K562 (cell line): ENCODE data around the gene ZRANB3. TPM values are rescaled to one million over a fixed set of nuclear protein-coding genes. Genes with fewer than 3 reads are reported as not detected.
"Not testable (repeated sequence)": the region's sequence is repeated elsewhere in the genome, so short reads cannot be mapped to it uniquely, and the experiment has no call there.

ENCODE experiments used
- ATAC-seq: fragments of 200-7000 bp; cut with Tn5 transposase; 3 replicates; pipeline ENCODE4 v1.9.1; 2020; ENCODE audit warnings: moderate library complexity
- BruUV-seq: library from RNA; stranded (reverse); fragments of 400-500 nt; replicated peaks from 2 replicates; lab custom pipeline; 2021; lab: Mats Ljungman, UMichigan
- CTCF ChIA-PET: fragments of 300-600 bp; formaldehyde crosslinking; extraction: SDS; loops from one replicate; lab custom pipeline; 2021; ENCODE audit warnings: low intra/inter-chr PET ratio; lab: Yijun Ruan, JAX
- POLR2A ChIA-PET: fragments of 300-600, 350-650 bp; sonication (Branson Sonifier 250); formaldehyde crosslinking; extraction: SDS; loops from one replicate; lab custom pipeline; 2021; ENCODE audit warnings: antibody characterized with exemption, inconsistent platforms; lab: Yijun Ruan, JAX
- DNase-seq, 4 experiments: peaks; one replicate each; pipeline versions ENCODE4 v3.0.0 to v3.0.0-alpha.2; 2011 to 2018; ENCODE audit warnings: low spot score in 3 of 4, mixed read lengths in 3 of 4; ENCODE audit errors: extremely low read depth in 1 of 4
- FAIRE-seq: peaks from 2 replicates; lab custom pipeline; 2011; peaks lifted over from hg19 to GRCh38; lab: Jason Lieb, UNC
- H2AFZ ChIP-seq: 2 replicates; pipeline ENCODE4 v1.6.0; 2011; ENCODE audit warnings: low read depth, low read length, control low read depth, inconsistent platforms
- H3K27ac ChIP-seq: fragments of 200-600 bp; 3 replicates; pipeline ENCODE4 v1.8.0; 2011; ENCODE audit warnings: low read depth, mild to moderate bottlenecking, control low read depth, inconsistent platforms, low read length, moderate library complexity, mixed read lengths; ENCODE audit errors: extremely low read depth
- H3K27me3 ChIP-seq, 2 experiments: fragments of 300-600 bp in 1 of 2; 2 replicates in 1 of 2; 3 replicates in 1 of 2; pipeline versions ENCODE4 v1.6.0 to v1.8.0; 2011; ENCODE audit warnings: inconsistent platforms in 2 of 2, low read length in 2 of 2, mild to moderate bottlenecking in 1 of 2, mixed read lengths in 1 of 2, moderate library complexity in 1 of 2; ENCODE audit not compliant: control insufficient read depth in 2 of 2, insufficient read depth in 2 of 2
- H3K36me3 ChIP-seq: fragments of 300-600 bp; 3 replicates; pipeline ENCODE4 v1.8.0; 2011; ENCODE audit warnings: mild to moderate bottlenecking, low read length, inconsistent platforms; ENCODE audit not compliant: control insufficient read depth, insufficient read depth
- H3K4me1 ChIP-seq, 2 experiments: fragments of 200-600 bp in 1 of 2; replicated peaks in 1 of 2; 2 replicates in 1 of 2; 3 replicates in 1 of 2; pipeline versions ENCODE4 v1.5.1 to v1.8.0; 2011; ENCODE audit warnings: inconsistent platforms in 2 of 2, low read length in 2 of 2, mild to moderate bottlenecking in 1 of 2, mixed read lengths in 1 of 2, moderate library complexity in 1 of 2; ENCODE audit not compliant: control insufficient read depth in 2 of 2, insufficient read depth in 2 of 2
- H3K4me2 ChIP-seq: 2 replicates; pipeline ENCODE4 v1.6.1; 2011; ENCODE audit warnings: low read length, control low read depth, inconsistent platforms, mixed read lengths; ENCODE audit not compliant: insufficient read depth
- H3K4me3 ChIP-seq: fragments of 200-600 bp; sonication (generic), shearing (Covaris generic); 2 replicates; pipeline ENCODE4 v1.5.1; 2016; ENCODE audit warnings: control low read depth, inconsistent platforms
- H3K79me2 ChIP-seq: fragments of 200-600 bp; 3 replicates; pipeline ENCODE4 v1.8.0; 2011; ENCODE audit warnings: low read length, inconsistent platforms; ENCODE audit not compliant: control insufficient read depth, insufficient read depth
- H3K9ac ChIP-seq, 2 experiments: 2 replicates each; pipeline versions ENCODE4 v1.6.0 to v1.6.1; 2011; ENCODE audit warnings: low read depth in 2 of 2, low read length in 2 of 2, control low read depth in 1 of 2, inconsistent platforms in 1 of 2, mild to moderate bottlenecking in 1 of 2, mixed read lengths in 1 of 2; ENCODE audit not compliant: insufficient read depth in 1 of 2
- H3K9me1 ChIP-seq: one replicate; pipeline ENCODE4 v1.6.0; 2011; ENCODE audit warnings: inconsistent platforms, mild to moderate bottlenecking, low read length, moderate library complexity; ENCODE audit not compliant: control insufficient read depth, insufficient read depth
- H3K9me3 ChIP-seq: replicated peaks from 2 replicates; pipeline ENCODE4 v1.5.1; 2011; ENCODE audit warnings: low read depth, low read length, inconsistent platforms; ENCODE audit not compliant: control insufficient read depth, insufficient read depth
- H4K20me1 ChIP-seq: replicated peaks from 2 replicates; pipeline ENCODE4 v1.6.1; 2011; ENCODE audit warnings: low read length, inconsistent platforms, mixed read lengths; ENCODE audit not compliant: control insufficient read depth, insufficient read depth
- CBX1 ChIP-seq: sonication (generic); IDR thresholded peaks from 2 replicates; pipeline ENCODE4 v1.6.1; 2016; ENCODE audit warnings: antibody characterized with exemption, low read depth, mild to moderate bottlenecking
- CBX5 ChIP-seq: IDR thresholded peaks from 2 replicates; pipeline ENCODE4 v1.6.1; 2014; ENCODE audit warnings: low read depth, borderline replicate concordance
- CEBPZ ChIP-seq: fragments of 150-350 bp; IDR thresholded peaks from 2 replicates; pipeline ENCODE4 v1.6.1; 2014; ENCODE audit warnings: low read depth, mild to moderate bottlenecking, low read length, borderline replicate concordance
- TRIM28 ChIP-seq: fragments of 450-650 bp; IDR thresholded peaks from 2 replicates; pipeline ENCODE4 v1.6.1; 2017
- ZFP36 ChIP-seq: fragments of 150-350 bp; IDR thresholded peaks from 2 replicates; pipeline ENCODE4 v1.6.1; 2018; ENCODE audit warnings: low read length, low read depth; ENCODE audit not compliant: partially characterized antibody
- ZNF280A ChIP-seq: fragments of 450-650 bp; IDR thresholded peaks from 2 replicates; pipeline ENCODE4 v1.6.1; 2018; ENCODE audit warnings: mild to moderate bottlenecking, low read depth; ENCODE audit not compliant: partially characterized antibody
- WGBS: fragments of 100-300 bp; shearing (Covaris generic); methylation state at CpG from one replicate; pipeline ENCODE4 v1.1.6; 2016; ENCODE audit warnings: low coverage, mixed read lengths; ENCODE audit not compliant: insufficient coverage; ENCODE audit errors: missing lambda C conversion rate; 5-methylcytosine and 5-hydroxymethylcytosine counted together
- in situ Hi-C: fragments of 300-500 bp; cut with MboI; formaldehyde crosslinking; loops from 4 replicates; pipeline ENCODE4 v1.15.0; 2018; ENCODE audit warnings: inconsistent platforms, mixed read lengths
- intact Hi-C: fragments of 100-400 bp; cut with micrococcal nuclease; formaldehyde crosslinking; loops from 2 replicates; pipeline ENCODE4 v1.14.2; 2022
- polyA plus RNA-seq, 8 experiments: library from polyadenylated mRNA; depleted of rRNA in 4 of 8; stranded (reverse) in 5 of 8; unstranded in 3 of 8; fragments of >200 nt; fragmentation: Nextera tagmentation in 2 of 8; fragmentation: Illumina TruSeq in 1 of 8; extraction: Ambion mirVana in 2 of 8; extraction: Trizol in 1 of 8; gene quantifications; 2 replicates each; pipeline versions ENCODE4 v1.2.1 to v1.2.3, GENCODE V29; 2011 to 2014; ENCODE audit warnings: inconsistent platforms in 1 of 8, missing spikeins in 1 of 8
- total RNA-seq, 7 experiments: library from RNA; depleted of rRNA in 6 of 7; stranded (reverse); fragments of >200 nt in 6 of 7; fragmentation: Illumina TruSeq in 2 of 7; extraction: Trizol in 2 of 7; gene quantifications; 2 replicates each; pipeline versions ENCODE4 v1.2.1 to v1.2.3, GENCODE V29; 2011 to 2021; ENCODE audit warnings: low replicate concordance in 1 of 7

ZRANB3 gene
- total and polyA plus RNA-seq, 9 of the 15 experiments (the other 6 are each of a cell fraction or from before 2014, with no cell fraction given), result 8.6 to 21.3 (median 14.7) TPM

DNA sequence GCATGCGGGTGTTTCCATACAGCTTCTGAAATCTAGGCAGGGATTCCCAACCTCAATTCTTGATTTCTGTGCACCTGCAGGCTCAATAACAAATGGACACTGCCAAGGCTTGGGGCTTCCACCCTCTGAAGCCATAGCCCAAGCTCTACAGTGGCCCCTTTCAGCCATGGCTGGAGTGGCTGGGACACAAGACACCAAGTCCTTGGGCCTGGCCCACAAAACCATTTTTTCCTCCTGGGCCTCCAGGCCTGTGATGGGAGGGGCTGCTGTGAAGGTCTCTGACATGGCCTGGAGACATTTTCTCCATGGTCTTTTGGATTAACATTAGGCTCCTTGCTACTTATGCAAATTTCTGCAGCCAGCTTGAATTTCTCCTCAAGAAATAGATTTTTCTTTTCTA, 78.0 kb downstream of the ZRANB3 start:
- WGBS, result 80% methylated on average over 1 of the region's 1 CpG
- H3K27ac ChIP-seq, H3K4me2 ChIP-seq, FAIRE-seq, H3K9me3 ChIP-seq, CTCF ChIA-PET, ATAC-seq, H3K27me3 ChIP-seq, intact Hi-C loops, H3K9ac ChIP-seq, H4K20me1 ChIP-seq, BruUV-seq, DNase-seq, H3K4me1 ChIP-seq, H3K36me3 ChIP-seq, H2AFZ ChIP-seq, H3K9me1 ChIP-seq, H3K79me2 ChIP-seq, H3K4me3 ChIP-seq, in situ Hi-C loops: not testable (repeated sequence)
- POLR2A ChIA-PET, result interaction anchor here (1.0 kb wide), 1 partner anchor 12 kb away, joined by 5 read pairs; no protein-coding TSS in a partner anchor
- TF ChIP-seq ZNF280A (peak; percentile 61), CEBPZ (peak; percentile 68; the same call in 1 of the 2 replicates), ZFP36 (peak; percentile 89), CBX5 (peak; percentile 88), CBX1 (peak; percentile 42; the same call in 1 of the 2 replicates), TRIM28 (peak; percentile 83)
